Natural killer cell (primary cell): Measurements from ENCODE around the gene DLK1. TPM values are rescaled to one million over a fixed set of nuclear protein-coding genes. Genes with fewer than 3 reads are reported as not detected.

Experiments
- ATAC-seq, 3 donors: fragments of 150-1000 bp in 2 of 3; fragments of 200-7000 bp in 1 of 3; cut with Tn5 transposase; 1 replicate in 1 of 3; 2 replicates in 2 of 3; pipeline ENCODE4 v1.10.0; 2021; ENCODE audit warnings: mild to moderate bottlenecking in 2 of 3, moderate library complexity in 2 of 3
- DNase-seq, 2 donors: peaks; one replicate each; pipeline versions ENCODE4 v3.0.0 to v3.0.0-alpha.2; 2013 to 2021; ENCODE audit warnings: mixed read lengths in 1 of 2
- H3K27ac ChIP-seq: one replicate; pipeline ENCODE4 v1.5.1; 2013; ENCODE audit warnings: mild to moderate bottlenecking, low read length
- H3K27me3 ChIP-seq: one replicate; pipeline ENCODE4 v1.6.1; 2013; ENCODE audit warnings: low read length; ENCODE audit not compliant: control insufficient read depth, insufficient read depth
- H3K36me3 ChIP-seq: one replicate; pipeline ENCODE4 v1.6.1; 2013; ENCODE audit warnings: low read length; ENCODE audit not compliant: control insufficient read depth, insufficient read depth
- H3K4me1 ChIP-seq: one replicate; pipeline ENCODE4 v1.6.1; 2013; ENCODE audit warnings: low read length; ENCODE audit not compliant: control insufficient read depth, insufficient read depth
- H3K4me3 ChIP-seq: one replicate; pipeline ENCODE4 v1.5.1; 2013; ENCODE audit warnings: low read length
- H3K9me3 ChIP-seq: one replicate; pipeline ENCODE4 v1.6.1; 2013; ENCODE audit warnings: low read length; ENCODE audit not compliant: control insufficient read depth, insufficient read depth
- H3K27ac Mint-ChIP-seq, 2 donors: one replicate each; pipeline ENCODE4 v1.8.0; 2022; ENCODE audit warnings: mild to moderate bottlenecking in 2 of 2, mixed read lengths in 2 of 2, moderate library complexity in 1 of 2
- H3K27me3 Mint-ChIP-seq, 2 donors: one replicate each; pipeline ENCODE4 v1.8.0; 2022; ENCODE audit warnings: low read depth in 2 of 2, mixed read lengths in 2 of 2
- H3K36me3 Mint-ChIP-seq: one replicate; pipeline ENCODE4 v1.8.0; 2022; ENCODE audit warnings: mixed read lengths
- H3K4me1 Mint-ChIP-seq, 2 donors: one replicate each; pipeline ENCODE4 v1.8.0; 2022; ENCODE audit warnings: mixed read lengths in 2 of 2
- H3K4me3 Mint-ChIP-seq: one replicate; pipeline ENCODE4 v1.8.0; 2022; ENCODE audit warnings: mild to moderate bottlenecking, moderate library complexity, mixed read lengths
- H3K9me3 Mint-ChIP-seq, 2 donors: one replicate each; pipeline ENCODE4 v1.8.0; 2022; ENCODE audit warnings: mixed read lengths in 2 of 2
- CTCF ChIP-seq: fragments of 200-600 bp; IDR thresholded peaks from one replicate; pipeline ENCODE4 v1.8.0; 2022; ENCODE audit warnings: antibody characterized with exemption
- WGBS: methylation state at CpG from one replicate; pipeline ENCODE4 v1.1.7; 2013; ENCODE audit warnings: missing lambda C conversion rate; ENCODE audit not compliant: insufficient coverage; 5-methylcytosine and 5-hydroxymethylcytosine counted together
- intact Hi-C: fragments of 100-400 bp; cut with micrococcal nuclease; formaldehyde crosslinking; loops from one replicate; pipeline ENCODE4 v1.14.2; 2022
- total RNA-seq, 4 donors: library from RNA; stranded (reverse); fragments of 120-200 nt in 1 of 4; gene quantifications; one replicate each; pipeline versions ENCODE4 v1.2.3 to v1.2.4, GENCODE V29; 2013 to 2022

The DLK1 gene
- total RNA-seq, 3 donors from 2014 or later (not counting 1 experiment from before 2014, with no cell fraction given), result not detected

DNA sequence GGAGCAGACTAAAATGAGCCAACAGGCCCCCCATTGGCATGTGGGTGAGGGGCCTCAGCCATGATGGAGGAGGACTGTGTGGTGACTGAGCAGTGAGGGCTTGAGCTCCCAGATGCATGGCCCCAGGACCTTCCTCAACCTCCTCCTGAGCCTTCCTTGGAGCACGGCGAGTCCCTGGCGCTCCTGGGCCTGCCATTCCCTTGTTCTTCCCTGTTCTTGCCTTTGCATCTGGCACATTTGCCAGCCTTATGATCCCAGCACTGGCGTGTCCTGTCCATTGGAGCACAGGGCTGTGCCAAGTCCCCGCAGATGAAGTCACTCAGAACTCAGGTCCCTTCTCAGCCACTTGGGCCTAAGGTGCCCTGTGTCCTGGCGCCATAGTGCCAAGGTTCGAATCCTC is 58.9 kb downstream of the DLK1 start:
- no peak for ATAC-seq
- 88% methylated on average over 7 of the region's 7 CpGs for WGBS

GRCh38 chr14:100786131-100786530 is 59.4 kb downstream of the DLK1 start:
- Histone ChIP-seq H3K36me3 (no peaks in the 10 kb centered on the region), H3K9me3 (no peaks in the 10 kb centered on the region), H3K27ac (no peak overlapping the region), H3K4me1 (no peaks in the 10 kb centered on the region), H3K27me3 (no peaks in the 10 kb centered on the region), H3K4me3 (no peak overlapping the region)
- Mint-ChIP-seq H3K27ac (no peak overlapping the region), H3K4me3 (no peak overlapping the region), H3K36me3 (no peaks in the 10 kb centered on the region), H3K27me3 (peaks cover 0 to 5% of the 10 kb centered on the region in 2 donors), H3K4me1 (no peaks in the 10 kb centered on the region), H3K9me3 (no peaks in the 10 kb centered on the region)
- intact Hi-C loops, result no loop called here
- ATAC-seq, result no peak
- TF ChIP-seq CTCF, result no peak
- 91% methylated on average over 11 of the region's 11 CpGs for WGBS
- DNase-seq, result no peak

More for the DNA sequence above, 58.9 kb downstream of the DLK1 start:
- H3K4me3 Mint-ChIP-seq, result no peak overlapping the region
- H3K4me1 Mint-ChIP-seq, result no peaks in the 10 kb centered on the region
- H3K4me3 ChIP-seq, result no peak overlapping the region
- H3K27ac ChIP-seq, result no peak overlapping the region
- no peaks in the 10 kb centered on the region for H3K9me3 Mint-ChIP-seq
- no peaks in the 10 kb centered on the region for H3K36me3 ChIP-seq
- DNase-seq, result no peak
- H3K27me3 ChIP-seq, result no peaks in the 10 kb centered on the region
- H3K36me3 Mint-ChIP-seq, result no peaks in the 10 kb centered on the region
- intact Hi-C loops, result no loop called here
- peaks cover 0 to 5% of the 10 kb centered on the region in 2 donors for H3K27me3 Mint-ChIP-seq
- no peaks in the 10 kb centered on the region for H3K4me1 ChIP-seq
- no peak overlapping the region for H3K27ac Mint-ChIP-seq
- no peaks in the 10 kb centered on the region for H3K9me3 ChIP-seq
- no peak for TF ChIP-seq CTCF

- DNase-seq (no peak), ATAC-seq (no peak)
- Mint-ChIP-seq H3K27me3 (peaks cover 0 to 5% of the 10 kb centered on the region in 2 donors), H3K4me1 (no peaks in the 10 kb centered on the region), H3K27ac (no peak overlapping the region), H3K36me3 (no peaks in the 10 kb centered on the region), H3K4me3 (no peak overlapping the region), H3K9me3 (no peaks in the 10 kb centered on the region)
- 82% methylated on average over 10 of the region's 11 CpGs for WGBS
- Histone ChIP-seq H3K27me3 (no peaks in the 10 kb centered on the region), H3K9me3 (no peaks in the 10 kb centered on the region), H3K36me3 (no peaks in the 10 kb centered on the region), H3K27ac (no peak overlapping the region), H3K4me3 (no peak overlapping the region), H3K4me1 (no peaks in the 10 kb centered on the region)
- TF ChIP-seq CTCF, result no peak
- intact Hi-C loops, result no loop called here
These were observed 60.0 kb downstream of the DLK1 start for GRCh38 chr14:100786576-100787219.

DNA sequence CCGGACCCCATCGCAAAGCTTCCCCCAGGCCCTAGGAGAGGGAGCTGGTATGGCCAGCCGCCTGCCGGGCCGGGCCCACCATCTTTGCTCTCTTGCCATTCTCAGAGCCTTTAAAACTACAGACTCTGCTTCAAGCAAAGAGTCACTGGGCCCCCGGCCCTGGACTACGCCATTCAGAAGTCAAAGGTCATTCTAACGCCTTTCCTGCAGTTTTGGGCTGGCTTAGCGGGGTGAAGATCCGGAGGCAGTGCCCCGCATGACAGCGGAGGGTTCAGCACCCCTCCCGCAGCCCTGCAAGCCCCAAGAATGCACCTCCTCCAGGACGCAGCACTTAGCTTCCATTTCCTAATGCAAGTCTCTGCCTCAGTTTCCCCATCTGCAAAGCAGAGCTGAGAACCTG is 61.0 kb downstream of the DLK1 start:
- Mint-ChIP-seq H3K4me3 (no peak overlapping the region), H3K4me1 (no peaks in the 10 kb centered on the region), H3K36me3 (no peaks in the 10 kb centered on the region), H3K27me3 (peaks cover 0 to 8% of the 10 kb centered on the region in 2 donors), H3K9me3 (no peaks in the 10 kb centered on the region), H3K27ac (no peak overlapping the region)
- Histone ChIP-seq H3K4me3 (no peak overlapping the region), H3K4me1 (no peaks in the 10 kb centered on the region), H3K9me3 (no peaks in the 10 kb centered on the region), H3K36me3 (no peaks in the 10 kb centered on the region), H3K27me3 (no peaks in the 10 kb centered on the region), H3K27ac (no peak overlapping the region)
- intact Hi-C loops, result no loop called here
- 92% methylated on average over 14 of the region's 14 CpGs for WGBS
- no peak for DNase-seq
- TF ChIP-seq CTCF, result no peak
- no peak for ATAC-seq
